ENCODE results near the gene TEAD4. TPM values are rescaled to one million over a fixed set of nuclear protein-coding genes. Genes with fewer than 3 reads are reported as not detected.

The TEAD4 gene
- total RNA-seq, 1 experiment from 2014 or later = 127 TPM

DNA sequence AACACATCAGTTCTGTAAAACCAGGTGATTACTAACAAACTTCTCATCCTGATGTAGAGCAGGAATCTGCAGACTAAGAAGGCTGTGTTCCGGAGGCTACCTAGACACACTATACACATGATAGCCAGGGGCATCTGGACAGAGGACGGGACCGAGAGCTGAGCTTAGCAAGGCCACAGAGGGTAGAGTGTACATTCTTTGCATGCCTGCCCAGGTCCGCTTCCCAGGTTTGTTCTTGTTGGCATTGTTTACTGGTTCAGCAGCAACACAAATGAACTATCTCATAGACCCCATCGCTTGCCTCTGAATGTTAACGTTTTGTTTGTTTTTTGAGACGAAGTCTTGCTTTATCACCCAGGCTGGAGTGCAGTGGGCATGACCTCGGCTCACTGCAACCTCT lies 17.7 kb upstream of the TEAD4 start:
- no peaks in the 10 kb centered on the region; a peak in 1 of 5 replicates for H3K9me3 Mint-ChIP-seq
- Histone ChIP-seq H2BK15ac (ENCODE audit: low read depth, low read length) (no peak overlapping the region), H3K9ac (ENCODE audit: extremely low read depth, insufficient read length, low read length) (no peak overlapping the region)

More for the DNA sequence above, 17.7 kb upstream of the TEAD4 start:
- Histone ChIP-seq H2BK120ac (ENCODE audit: low read depth, low read length, poor library complexity, severe bottlenecking) (no peak overlapping the region), H2BK5ac (ENCODE audit: insufficient read length, low read length) (no peak overlapping the region), H3K27me3 (ENCODE audit: insufficient read depth, low read length) (no peaks in the 10 kb centered on the region), H3K27ac (ENCODE audit: insufficient read length, low read depth, low read length) (no peak overlapping the region), H3K18ac (ENCODE audit: insufficient read length, low read depth, low read length) (no peak overlapping the region), H2AK5ac (ENCODE audit: insufficient read length, low read length) (no peak overlapping the region), H3K9me3 (ENCODE audit: control insufficient read depth, low read depth, low read length) (no peaks in the 10 kb centered on the region), H4K91ac (ENCODE audit: insufficient read length, low read depth, low read length) (no peak overlapping the region), H2BK12ac (ENCODE audit: insufficient read length, low read depth, low read length) (no peak overlapping the region), H3K23ac (ENCODE audit: insufficient read length, low read depth, low read length) (no peak overlapping the region), H2AFZ (ENCODE audit: low read length) (no peak overlapping the region), H3K14ac (ENCODE audit: insufficient read depth, low read length) (no peak overlapping the region), H3K4me2 (ENCODE audit: insufficient read depth, insufficient read length, low read length) (no peak overlapping the region), H3K4me1 (ENCODE audit: insufficient read depth, low read length) (no peaks in the 10 kb centered on the region), H4K8ac (replicated peaks; ENCODE audit: insufficient read length, low read depth, low read length) (no peak overlapping the region), H4K20me1 (ENCODE audit: control insufficient read depth, insufficient read depth, insufficient read length) (no peaks in the 10 kb centered on the region), H3K79me2 (ENCODE audit: insufficient read depth, low read length) (no peaks in the 10 kb centered on the region), H4K5ac (ENCODE audit: insufficient read length, low read depth, low read length) (no peak overlapping the region), H3K4ac (ENCODE audit: low read depth, low read length) (no peak overlapping the region), H3K79me1 (ENCODE audit: insufficient read depth, low read depth, low read length, poor library complexity, severe bottlenecking) (no peaks in the 10 kb centered on the region), H3K56ac (ENCODE audit: insufficient read length, low read depth, low read length) (no peak overlapping the region), H3K23me2 (ENCODE audit: insufficient read length, low read depth, low read length, poor library complexity, severe bottlenecking) (no peaks in the 10 kb centered on the region), H3T11ph (ENCODE audit: low read length) (no peak overlapping the region), H2BK20ac (ENCODE audit: low read depth, low read length, poor library complexity, severe bottlenecking) (no peak overlapping the region)
- Mint-ChIP-seq H3K36me3 (ENCODE audit: insufficient read depth in 1 of 3, low read depth in 3 of 3) (peaks cover 0 to 31% (median 29%) of the 10 kb centered on the region in 3 experiments; a peak in 5 of 7 replicates), H3K4me1 (peaks cover 0 to 5% of the 10 kb centered on the region in 2 experiments; a peak in 1 of 4 replicates), H3K4me3 (no peak overlapping the region), H3K27me3 (ENCODE audit: low read depth) (peaks cover 2% of the 10 kb centered on the region), H3K27ac (peak overlapping the region in 1 of 3 experiments; percentile 44; a peak in 1 of 7 replicates)
- no CpG with 5 or more reads among the region's 8 CpGs for WGBS (ENCODE audit: extremely low coverage, insufficient read length, low lambda C conversion rate)
- no peak for DNase-seq
- TF ChIP-seq, protein P1, sequence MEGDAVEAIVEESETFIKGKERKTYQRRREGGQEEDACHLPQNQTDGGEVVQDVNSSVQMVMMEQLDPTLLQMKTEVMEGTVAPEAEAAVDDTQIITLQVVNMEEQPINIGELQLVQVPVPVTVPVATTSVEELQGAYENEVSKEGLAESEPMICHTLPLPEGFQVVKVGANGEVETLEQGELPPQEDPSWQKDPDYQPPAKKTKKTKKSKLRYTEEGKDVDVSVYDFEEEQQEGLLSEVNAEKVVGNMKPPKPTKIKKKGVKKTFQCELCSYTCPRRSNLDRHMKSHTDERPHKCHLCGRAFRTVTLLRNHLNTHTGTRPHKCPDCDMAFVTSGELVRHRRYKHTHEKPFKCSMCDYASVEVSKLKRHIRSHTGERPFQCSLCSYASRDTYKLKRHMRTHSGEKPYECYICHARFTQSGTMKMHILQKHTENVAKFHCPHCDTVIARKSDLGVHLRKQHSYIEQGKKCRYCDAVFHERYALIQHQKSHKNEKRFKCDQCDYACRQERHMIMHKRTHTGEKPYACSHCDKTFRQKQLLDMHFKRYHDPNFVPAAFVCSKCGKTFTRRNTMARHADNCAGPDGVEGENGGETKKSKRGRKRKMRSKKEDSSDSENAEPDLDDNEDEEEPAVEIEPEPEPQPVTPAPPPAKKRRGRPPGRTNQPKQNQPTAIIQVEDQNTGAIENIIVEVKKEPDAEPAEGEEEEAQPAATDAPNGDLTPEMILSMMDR (conservative IDR thresholded peaks at IDR 0.05) = no peak
